ENCODE results near the gene MYADML2. TPM values are rescaled to one million over a fixed set of nuclear protein-coding genes. Genes with fewer than 3 reads are reported as not detected.

MYADML2 gene
- total RNA-seq, 2 experiments from 2014 or later: 0.19 TPM; not detected in 1

DNA sequence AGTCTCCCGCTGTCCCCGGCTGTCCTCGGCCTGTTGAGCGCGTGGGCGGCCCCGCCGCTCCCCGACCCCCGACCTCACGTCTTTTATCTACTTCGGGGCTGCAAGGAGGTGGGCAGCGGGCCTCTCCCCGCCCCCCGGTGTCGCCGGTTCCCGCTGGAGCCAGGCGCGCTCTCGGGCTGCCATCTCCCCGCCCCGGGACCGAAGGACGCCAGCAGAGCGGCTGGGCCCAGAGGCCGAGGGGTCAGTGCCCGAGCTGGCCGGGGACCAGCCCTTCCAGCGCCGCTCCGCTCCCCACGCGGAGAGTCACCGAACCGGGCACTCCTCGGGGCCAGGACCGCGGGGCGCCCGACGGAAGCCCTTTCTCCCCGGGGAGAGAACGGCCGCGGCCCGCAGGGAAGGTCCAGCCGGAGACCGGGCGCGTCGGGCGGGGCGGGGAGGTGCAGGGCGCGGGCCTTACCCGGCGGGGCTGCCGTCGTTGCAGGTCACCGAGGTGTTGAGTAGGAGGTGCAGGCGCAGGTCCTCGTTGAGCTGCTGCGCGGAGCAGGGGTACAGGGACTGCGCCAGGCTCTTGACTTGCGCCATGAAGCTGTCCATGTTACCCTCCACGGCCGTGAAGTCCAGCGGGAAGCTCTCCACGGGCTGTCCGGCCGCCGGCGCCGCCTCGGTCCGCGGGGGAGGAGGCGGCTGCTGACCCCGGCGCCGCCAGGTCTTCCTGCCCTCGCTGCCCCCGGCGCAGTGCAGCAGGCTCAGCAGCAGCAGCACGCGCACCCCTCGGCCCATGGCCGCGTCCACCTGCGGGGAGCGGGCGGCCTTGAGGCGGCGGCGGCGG lies 13.3 kb upstream of the MYADML2 start:
- BruUV-seq (replicated peaks): no TSS peak
- intact Hi-C loops (cut with micrococcal nuclease; ENCODE audit: unreplicated experiment): no loop called here
- ChIA-PET POLR2A (no interaction called here), CTCF (ENCODE audit: unreplicated experiment) (interaction anchor here (1.1 kb wide), 1 partner anchor 28 kb away, joined by 3 read pairs; no protein-coding TSS in a partner anchor)
- Histone ChIP-seq H3K4me3 (ENCODE audit: low read depth, low read length, poor library complexity, severe bottlenecking) (peak overlapping the region; percentile 58), H3K27ac (ENCODE audit: low read depth, low read length, poor library complexity, severe bottlenecking) (no peak overlapping the region), H3K79me2 (ENCODE audit: insufficient read depth, low read depth, low read length) (no peaks in the 10 kb centered on the region), H2AFZ (ENCODE audit: low read length) (peak overlapping the region; percentile 71), H3K4me1 (ENCODE audit: insufficient read depth, low read length, poor library complexity, severe bottlenecking) (peaks cover 11% of the 10 kb centered on the region), H3K9me3 (ENCODE audit: low read length) (no peaks in the 10 kb centered on the region), H4K20me1 (ENCODE audit: insufficient read depth, low read length) (no peaks in the 10 kb centered on the region), H3K4me2 (ENCODE audit: low read length) (peak overlapping the region; percentile 61), H3K36me3 (ENCODE audit: insufficient read depth, low read length) (no peaks in the 10 kb centered on the region), H3K9me2 (ENCODE audit: insufficient read depth, low read length) (no peaks in the 10 kb centered on the region)
- TF ChIP-seq, protein P1, sequence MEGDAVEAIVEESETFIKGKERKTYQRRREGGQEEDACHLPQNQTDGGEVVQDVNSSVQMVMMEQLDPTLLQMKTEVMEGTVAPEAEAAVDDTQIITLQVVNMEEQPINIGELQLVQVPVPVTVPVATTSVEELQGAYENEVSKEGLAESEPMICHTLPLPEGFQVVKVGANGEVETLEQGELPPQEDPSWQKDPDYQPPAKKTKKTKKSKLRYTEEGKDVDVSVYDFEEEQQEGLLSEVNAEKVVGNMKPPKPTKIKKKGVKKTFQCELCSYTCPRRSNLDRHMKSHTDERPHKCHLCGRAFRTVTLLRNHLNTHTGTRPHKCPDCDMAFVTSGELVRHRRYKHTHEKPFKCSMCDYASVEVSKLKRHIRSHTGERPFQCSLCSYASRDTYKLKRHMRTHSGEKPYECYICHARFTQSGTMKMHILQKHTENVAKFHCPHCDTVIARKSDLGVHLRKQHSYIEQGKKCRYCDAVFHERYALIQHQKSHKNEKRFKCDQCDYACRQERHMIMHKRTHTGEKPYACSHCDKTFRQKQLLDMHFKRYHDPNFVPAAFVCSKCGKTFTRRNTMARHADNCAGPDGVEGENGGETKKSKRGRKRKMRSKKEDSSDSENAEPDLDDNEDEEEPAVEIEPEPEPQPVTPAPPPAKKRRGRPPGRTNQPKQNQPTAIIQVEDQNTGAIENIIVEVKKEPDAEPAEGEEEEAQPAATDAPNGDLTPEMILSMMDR (conservative IDR thresholded peaks at IDR 0.05; ENCODE audit: low read length): no peak
- TF ChIP-seq EZH2phosphoT487 (IDR thresholded peaks at IDR 0.05; ENCODE audit: borderline replicate concordance, low read depth, low read length): no peak
- no peak for DNase-seq (ENCODE audit: low spot score)

DNA sequence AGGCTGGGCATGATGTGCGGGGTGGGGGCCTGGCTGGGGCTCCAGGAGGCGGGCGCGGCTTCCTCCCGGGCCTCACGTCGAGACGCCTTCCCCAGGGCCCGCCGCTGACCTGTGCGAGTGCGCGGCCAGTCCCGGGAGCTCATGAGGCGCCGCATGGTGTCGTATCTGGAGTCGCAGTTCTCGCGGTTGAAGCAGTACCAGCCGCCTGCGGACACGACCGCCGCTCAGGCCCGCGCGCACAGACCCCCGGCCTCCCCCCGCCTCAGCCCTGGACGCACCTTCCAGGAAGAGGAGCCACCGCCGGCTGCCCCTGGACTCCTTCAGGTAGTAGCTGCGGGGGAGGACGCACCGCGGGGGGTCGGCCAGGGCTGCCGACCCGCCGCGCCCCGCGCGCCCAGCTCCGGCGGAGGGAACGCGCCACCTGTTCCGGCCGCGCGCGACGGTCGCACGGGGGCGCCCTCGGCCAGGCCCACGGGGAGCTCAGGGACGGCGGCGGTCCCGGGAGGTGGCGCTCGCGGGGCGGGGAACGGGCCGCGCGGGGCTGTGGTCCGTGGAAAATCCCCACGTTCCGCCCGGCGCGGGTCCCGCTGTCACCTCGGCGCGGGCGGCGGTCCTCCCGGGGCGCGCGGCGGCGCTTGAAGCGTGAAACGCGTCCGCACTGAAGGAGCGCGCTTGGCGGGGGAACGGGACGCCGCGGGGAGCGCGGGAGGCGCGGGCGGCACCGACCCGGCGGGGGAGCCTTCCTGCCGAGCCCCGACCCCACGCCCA lies 12.5 kb upstream of the MYADML2 start:
- peak overlapping the region; percentile 71 for H2AFZ ChIP-seq (ENCODE audit: low read length)
- POLR2A ChIA-PET: interaction anchor here (0.6 kb wide), 1 partner anchor 8 kb away, joined by 3 read pairs; no protein-coding TSS in a partner anchor
- peak; percentile 83 for DNase-seq (ENCODE audit: low spot score)
- peak overlapping the region; percentile 61 for H3K4me2 ChIP-seq (ENCODE audit: low read length)
- H3K4me1 ChIP-seq (ENCODE audit: insufficient read depth, low read length, poor library complexity, severe bottlenecking): peaks cover 11% of the 10 kb centered on the region
- CTCF ChIA-PET (ENCODE audit: unreplicated experiment): interaction anchor here (0.6 to 1.1 kb wide), 3 partner anchors 29 to 78 kb away, joined by 3 to 9 read pairs (median 5); partner anchors contain the start of gene DCXR
- no peaks in the 10 kb centered on the region for H3K36me3 ChIP-seq (ENCODE audit: insufficient read depth, low read length)
- no peak overlapping the region for H3K27ac ChIP-seq (ENCODE audit: low read depth, low read length, poor library complexity, severe bottlenecking)
- no TSS peak for BruUV-seq (replicated peaks)
- no peaks in the 10 kb centered on the region for H4K20me1 ChIP-seq (ENCODE audit: insufficient read depth, low read length)
- no peaks in the 10 kb centered on the region for H3K79me2 ChIP-seq (ENCODE audit: insufficient read depth, low read depth, low read length)
- no peaks in the 10 kb centered on the region for H3K9me3 ChIP-seq (ENCODE audit: low read length)
- no peak; the same call in 1 of the 2 replicates for TF ChIP-seq EZH2phosphoT487 (IDR thresholded peaks at IDR 0.05; ENCODE audit: borderline replicate concordance, low read depth, low read length)
- TF ChIP-seq, protein P1 (conservative IDR thresholded peaks at IDR 0.05; ENCODE audit: low read length): peak; percentile 88
- intact Hi-C loops (cut with micrococcal nuclease; ENCODE audit: unreplicated experiment): loop anchor here (1.0 kb wide), 2 partner anchors 62 to 195 kb away; no protein-coding TSS in a partner anchor
- peak overlapping the region; percentile 58 for H3K4me3 ChIP-seq (ENCODE audit: low read depth, low read length, poor library complexity, severe bottlenecking)
- H3K9me2 ChIP-seq (ENCODE audit: insufficient read depth, low read length): no peaks in the 10 kb centered on the region
